ENCODE data around the gene HCN3. TPM values are rescaled to one million over a fixed set of nuclear protein-coding genes. Genes with fewer than 3 reads are reported as not detected.

HCN3 gene
- total and polyA plus RNA-seq, 3 donors from 2014 or later, result 2.2 to 3.8 (median 3.5) TPM

- Histone ChIP-seq H3K4me1 (peaks cover 36% of the 10 kb centered on the region), H3K36me3 (ENCODE audit: low read depth, missing control alignments) (no peaks in the 10 kb centered on the region), H3K27ac (peak overlapping the region in 1 of 2 donors; percentile 32), H3K9me3 (no peaks in the 10 kb centered on the region), H3K27me3 (no peaks in the 10 kb centered on the region), H3K4me3 (peak overlapping the region; percentile 5 to 47)
- 27 to 46% methylated on average over 7 to 23 of the region's 23 CpGs for WGBS, 2 donors
- intact Hi-C loops (cut with DNase I; ENCODE audit: low total_unique reads), result loop anchor here (10.0 kb wide), 2 partner anchors 74 to 344 kb away; partner anchors contain the start of gene RUSC1
- peak; percentile 94 for DNase-seq
- TF ChIP-seq POLR2A (IDR thresholded peaks at IDR 0.05) (no peak), CTCF (IDR thresholded peaks at IDR 0.05) (peak; percentile 95 to 99 (median 98))
These were observed 26.4 kb upstream of the HCN3 start for GRCh38 chr1:155250633-155251449.

GRCh38 chr1:155251566-155251965, 25.7 kb upstream of the HCN3 start:
- H3K36me3 ChIP-seq (ENCODE audit: low read depth, missing control alignments), result no peaks in the 10 kb centered on the region
- DNase-seq, result no peak
- no peak overlapping the region for H3K4me3 ChIP-seq
- H3K27me3 ChIP-seq, result no peaks in the 10 kb centered on the region
- no peak overlapping the region for H3K27ac ChIP-seq
- H3K9me3 ChIP-seq, result no peaks in the 10 kb centered on the region
- intact Hi-C loops (cut with DNase I; ENCODE audit: low total_unique reads), result loop anchor here (10.0 kb wide), 2 partner anchors 73 to 343 kb away; partner anchors contain the start of gene RUSC1
- H3K4me1 ChIP-seq, result peaks cover 40% of the 10 kb centered on the region
- no peak for TF ChIP-seq POLR2A (IDR thresholded peaks at IDR 0.05)
- no peak for TF ChIP-seq CTCF (IDR thresholded peaks at IDR 0.05)
- WGBS, 2 donors, result 58 to 67% methylated on average over 7 of the region's 7 CpGs

- DNase-seq, result no peak
- TF ChIP-seq POLR2A (IDR thresholded peaks at IDR 0.05) (no peak), CTCF (IDR thresholded peaks at IDR 0.05) (no peak)
- intact Hi-C loops (cut with DNase I; ENCODE audit: low total_unique reads), result loop anchor here (10.0 kb wide), 2 partner anchors 72 to 342 kb away; partner anchors contain the start of gene RUSC1
- H3K4me3 ChIP-seq, result no peak overlapping the region
- no peaks in the 10 kb centered on the region for H3K9me3 ChIP-seq
- 82 to 86% methylated on average over 5 of the region's 5 CpGs for WGBS, 2 donors
- no peaks in the 10 kb centered on the region for H3K27me3 ChIP-seq
- no peak overlapping the region for H3K27ac ChIP-seq
- H3K36me3 ChIP-seq (ENCODE audit: low read depth, missing control alignments), result no peaks in the 10 kb centered on the region
- H3K4me1 ChIP-seq, result peaks cover 40% of the 10 kb centered on the region
These were observed 24.1 kb upstream of the HCN3 start for GRCh38 chr1:155253208-155253607.

- Histone ChIP-seq H3K27ac (no peak overlapping the region), H3K36me3 (ENCODE audit: low read depth, missing control alignments) (no peaks in the 10 kb centered on the region), H3K27me3 (no peaks in the 10 kb centered on the region), H3K4me3 (no peak overlapping the region), H3K4me1 (peaks cover 40% of the 10 kb centered on the region), H3K9me3 (no peaks in the 10 kb centered on the region)
- TF ChIP-seq POLR2A (IDR thresholded peaks at IDR 0.05), result no peak
- no peak for TF ChIP-seq CTCF (IDR thresholded peaks at IDR 0.05)
- DNase-seq, result no peak
- intact Hi-C loops (cut with DNase I; ENCODE audit: low total_unique reads), result loop anchor here (10.0 kb wide), 2 partner anchors 71 to 341 kb away; partner anchors contain the start of gene RUSC1
- 61 to 69% methylated on average over 5 of the region's 5 CpGs for WGBS, 2 donors
These were observed 23.5 kb upstream of the HCN3 start for GRCh38 chr1:155253797-155254196.

Measured in testis (tissue), 3 donors.